CD4-positive, alpha-beta memory T cell (primary cell): ENCODE results near the gene PDE4D. TPM values are rescaled to one million over a fixed set of nuclear protein-coding genes. Genes with fewer than 3 reads are reported as not detected.

Experiments used
- CTCF ChIA-PET: fragments of 350-600 bp; sonication (Branson Sonifier 250); formaldehyde crosslinking; loops from one replicate; lab custom pipeline; 2021; ENCODE audit warnings: inconsistent platforms; ENCODE audit not compliant: partially characterized antibody; lab: Charles Lee
- POLR2A ChIA-PET: fragments of 350-600 bp; sonication (Branson Sonifier 250); formaldehyde crosslinking; loops from one replicate; lab custom pipeline; 2021; ENCODE audit not compliant: partially characterized antibody; lab: Charles Lee
- DNase-seq, 5 donors: peaks; one replicate each; pipeline versions ENCODE4 v3.0.0 to v3.0.0-alpha.2; 2020 to 2022; ENCODE audit warnings: mixed read lengths in 1 of 5
- H3K27ac ChIP-seq: one replicate; pipeline ENCODE4 v1.7.0; 2013; ENCODE audit warnings: low read depth, low read length
- H3K27me3 ChIP-seq: 2 replicates; pipeline ENCODE4 v1.7.0; 2013; ENCODE audit warnings: mild to moderate bottlenecking, low read length, moderate library complexity; ENCODE audit not compliant: insufficient read depth
- H3K36me3 ChIP-seq: 2 replicates; pipeline ENCODE4 v1.7.0; 2013; ENCODE audit warnings: mild to moderate bottlenecking, low read length, moderate library complexity; ENCODE audit not compliant: insufficient read depth
- H3K4me1 ChIP-seq: 2 replicates; pipeline ENCODE4 v1.7.0; 2013; ENCODE audit warnings: mild to moderate bottlenecking, low read length, moderate library complexity; ENCODE audit not compliant: insufficient read depth
- H3K4me3 ChIP-seq, 2 donors: one replicate each; pipeline ENCODE4 v1.7.0; 2013; ENCODE audit warnings: low read length in 2 of 2, mild to moderate bottlenecking in 1 of 2
- H3K9me3 ChIP-seq, 2 donors: one replicate each; pipeline ENCODE4 v1.7.0; 2013; ENCODE audit warnings: low read length in 2 of 2, control low read depth in 1 of 2; ENCODE audit not compliant: control insufficient read depth in 1 of 2
- H3K27ac Mint-ChIP-seq, 7 donors: one replicate each; pipeline ENCODE4 v1.8.0; 2020 to 2021; ENCODE audit warnings: mixed read lengths in 7 of 7, mild to moderate bottlenecking in 6 of 7, inconsistent platforms in 3 of 7, moderate library complexity in 3 of 7
- H3K27me3 Mint-ChIP-seq, 2 donors: one replicate each; pipeline ENCODE4 v1.8.0; 2020 to 2021; ENCODE audit warnings: mixed read lengths in 2 of 2
- H3K36me3 Mint-ChIP-seq, 2 donors: one replicate each; pipeline ENCODE4 v1.8.0; 2020 to 2021; ENCODE audit warnings: mixed read lengths in 2 of 2, inconsistent platforms in 1 of 2, mild to moderate bottlenecking in 1 of 2
- H3K4me1 Mint-ChIP-seq, 4 donors: one replicate each; pipeline ENCODE4 v1.8.0; 2020 to 2021; ENCODE audit warnings: mixed read lengths in 4 of 4, mild to moderate bottlenecking in 1 of 4
- H3K4me3 Mint-ChIP-seq, 8 donors: one replicate each; pipeline ENCODE4 v1.8.0; 2020 to 2021; ENCODE audit warnings: mixed read lengths in 8 of 8, mild to moderate bottlenecking in 7 of 8, moderate library complexity in 6 of 8, inconsistent platforms in 3 of 8
- H3K9me3 Mint-ChIP-seq, 8 donors: one replicate each; pipeline ENCODE4 v1.8.0; 2020 to 2021; ENCODE audit warnings: mixed read lengths in 8 of 8, mild to moderate bottlenecking in 5 of 8, inconsistent platforms in 3 of 8, moderate library complexity in 1 of 8
- intact Hi-C: fragments of 100-400 bp; cut with micrococcal nuclease; formaldehyde crosslinking; loops from one replicate; pipeline ENCODE4 v1.15.1; 2023
- polyA plus RNA-seq, 2 donors: library from polyadenylated mRNA; unstranded; fragments of 300-500 nt; fragmentation: Illumina TruSeq; gene quantifications; one replicate each; pipeline ENCODE4 v1.2.3, GENCODE V29; 2021
- total RNA-seq, 2 experiments: library from RNA; stranded (reverse); gene quantifications; one replicate each; pipeline ENCODE4 v1.2.3, GENCODE V29; 2021

Gene PDE4D
- total and polyA plus RNA-seq, 4 experiments from 2014 or later: 12.3 to 49.7 (median 30.3) TPM

- H3K27me3 ChIP-seq: no peaks in the 10 kb centered on the region
- Mint-ChIP-seq H3K4me3 (no peak overlapping the region), H3K9me3 (peaks cover 0 to 7% (median 2%) of the 10 kb centered on the region in 8 donors), H3K27me3 (no peaks in the 10 kb centered on the region), H3K27ac (peak overlapping the region in 1 of 7 donors; percentile 41), H3K4me1 (no peaks in the 10 kb centered on the region), H3K36me3 (no peaks in the 10 kb centered on the region)
- CTCF ChIA-PET: no interaction called here
- no peak for DNase-seq
- no peaks in the 10 kb centered on the region for H3K36me3 ChIP-seq
- no peak overlapping the region for H3K27ac ChIP-seq
- H3K4me1 ChIP-seq: no peaks in the 10 kb centered on the region
- H3K9me3 ChIP-seq: no peaks in the 10 kb centered on the region
- intact Hi-C loops: no loop called here
- POLR2A ChIA-PET: no interaction called here
- no peak overlapping the region for H3K4me3 ChIP-seq
Observed at GRCh38 chr5:59693492-59694309, 199.8 kb downstream of the PDE4D start.

- DNase-seq: no peak
- Histone ChIP-seq H3K27ac (no peak overlapping the region), H3K4me3 (no peak overlapping the region), H3K4me1 (no peaks in the 10 kb centered on the region), H3K27me3 (no peaks in the 10 kb centered on the region), H3K36me3 (no peaks in the 10 kb centered on the region), H3K9me3 (no peaks in the 10 kb centered on the region)
- H3K9me3 Mint-ChIP-seq: peaks cover 0 to 6% (median 3%) of the 10 kb centered on the region in 8 donors
- ChIA-PET POLR2A (no interaction called here), CTCF (interaction anchor here (1.2 to 1.8 kb wide), 2 partner anchors 12 to 15 kb away, joined by 3 to 5 read pairs; no protein-coding TSS in a partner anchor)
- peaks cover 6 to 12% of the 10 kb centered on the region in 2 donors for H3K27me3 Mint-ChIP-seq
- H3K4me1 Mint-ChIP-seq: no peaks in the 10 kb centered on the region
- no peak overlapping the region for H3K27ac Mint-ChIP-seq
- intact Hi-C loops: no loop called here
- H3K36me3 Mint-ChIP-seq: no peaks in the 10 kb centered on the region
- no peak overlapping the region for H3K4me3 Mint-ChIP-seq
Observed at GRCh38 chr5:59685793-59686192, 207.7 kb downstream of the PDE4D start.

GRCh38 chr5:59685191-59685530 lies 208.4 kb downstream of the PDE4D start:
- no peaks in the 10 kb centered on the region for H3K27me3 ChIP-seq
- no peaks in the 10 kb centered on the region for H3K9me3 ChIP-seq
- intact Hi-C loops: no loop called here
- H3K9me3 Mint-ChIP-seq: peaks cover 0 to 5% (median 0%) of the 10 kb centered on the region in 8 donors
- H3K36me3 Mint-ChIP-seq: no peaks in the 10 kb centered on the region
- no peak overlapping the region for H3K4me3 Mint-ChIP-seq
- H3K27ac Mint-ChIP-seq: no peak overlapping the region
- H3K36me3 ChIP-seq: no peaks in the 10 kb centered on the region
- ChIA-PET POLR2A (no interaction called here), CTCF (no interaction called here)
- H3K27me3 Mint-ChIP-seq: peaks cover 6 to 12% of the 10 kb centered on the region in 2 donors
- no peaks in the 10 kb centered on the region for H3K4me1 Mint-ChIP-seq
- DNase-seq: no peak
- no peak overlapping the region for H3K4me3 ChIP-seq
- H3K4me1 ChIP-seq: no peaks in the 10 kb centered on the region
- no peak overlapping the region for H3K27ac ChIP-seq

- no peaks in the 10 kb centered on the region for H3K4me1 Mint-ChIP-seq
- no peak overlapping the region for H3K4me3 ChIP-seq
- POLR2A ChIA-PET: no interaction called here
- peaks cover 6 to 12% of the 10 kb centered on the region in 2 donors for H3K27me3 Mint-ChIP-seq
- CTCF ChIA-PET: interaction anchor here (3.2 kb wide), 1 partner anchor 11 kb away, joined by 10 read pairs; no protein-coding TSS in a partner anchor
- no peak overlapping the region for H3K27ac ChIP-seq
- no peak for DNase-seq
- intact Hi-C loops: no loop called here
- H3K27me3 ChIP-seq: no peaks in the 10 kb centered on the region
- H3K27ac Mint-ChIP-seq: no peak overlapping the region
- H3K9me3 ChIP-seq: no peaks in the 10 kb centered on the region
- H3K4me1 ChIP-seq: no peaks in the 10 kb centered on the region
- no peaks in the 10 kb centered on the region for H3K36me3 ChIP-seq
- no peaks in the 10 kb centered on the region for H3K36me3 Mint-ChIP-seq
- H3K9me3 Mint-ChIP-seq: peaks cover 0 to 3% (median 0%) of the 10 kb centered on the region in 8 donors
- no peak overlapping the region for H3K4me3 Mint-ChIP-seq
Observed at GRCh38 chr5:59684388-59685190, 208.9 kb downstream of the PDE4D start.

GRCh38 chr5:59683311-59683710 lies 210.2 kb downstream of the PDE4D start:
- Histone ChIP-seq H3K4me1 (no peaks in the 10 kb centered on the region), H3K4me3 (no peak overlapping the region), H3K9me3 (no peaks in the 10 kb centered on the region), H3K27ac (no peak overlapping the region), H3K27me3 (no peaks in the 10 kb centered on the region), H3K36me3 (no peaks in the 10 kb centered on the region)
- intact Hi-C loops: no loop called here
- no peak for DNase-seq
- peaks cover 6 to 10% of the 10 kb centered on the region in 2 donors for H3K27me3 Mint-ChIP-seq
- no peak overlapping the region for H3K4me3 Mint-ChIP-seq
- ChIA-PET CTCF (interaction anchor here (3.2 kb wide), 1 partner anchor 10 kb away, joined by 10 read pairs; no protein-coding TSS in a partner anchor), POLR2A (no interaction called here)
- H3K36me3 Mint-ChIP-seq: no peaks in the 10 kb centered on the region
- H3K4me1 Mint-ChIP-seq: no peaks in the 10 kb centered on the region
- H3K27ac Mint-ChIP-seq: no peak overlapping the region
- H3K9me3 Mint-ChIP-seq: peaks cover 0 to 3% (median 0%) of the 10 kb centered on the region in 8 donors

- no peaks in the 10 kb centered on the region for H3K4me1 Mint-ChIP-seq
- no peak overlapping the region for H3K27ac Mint-ChIP-seq
- peaks cover 0 to under 1% (median 0%) of the 10 kb centered on the region in 8 donors for H3K9me3 Mint-ChIP-seq
- H3K4me3 Mint-ChIP-seq: no peak overlapping the region
- Histone ChIP-seq H3K36me3 (no peaks in the 10 kb centered on the region), H3K4me1 (no peaks in the 10 kb centered on the region), H3K4me3 (no peak overlapping the region), H3K27me3 (no peaks in the 10 kb centered on the region), H3K27ac (no peak overlapping the region), H3K9me3 (no peaks in the 10 kb centered on the region)
- CTCF ChIA-PET: interaction anchor here (3.2 kb wide), 1 partner anchor 9 kb away, joined by 10 read pairs; no protein-coding TSS in a partner anchor
- intact Hi-C loops: no loop called here
- POLR2A ChIA-PET: no interaction called here
- peaks cover 2 to 8% of the 10 kb centered on the region in 2 donors for H3K27me3 Mint-ChIP-seq
- H3K36me3 Mint-ChIP-seq: no peaks in the 10 kb centered on the region
- no peak for DNase-seq
Observed at GRCh38 chr5:59682542-59682941, 211.0 kb downstream of the PDE4D start.

- intact Hi-C loops: no loop called here
- Histone ChIP-seq H3K4me1 (no peaks in the 10 kb centered on the region), H3K4me3 (no peak overlapping the region), H3K36me3 (no peaks in the 10 kb centered on the region), H3K9me3 (no peaks in the 10 kb centered on the region), H3K27me3 (no peaks in the 10 kb centered on the region), H3K27ac (no peak overlapping the region)
- H3K27ac Mint-ChIP-seq: no peak overlapping the region
- no peaks in the 10 kb centered on the region for H3K4me1 Mint-ChIP-seq
- no peak for DNase-seq
- ChIA-PET CTCF (no interaction called here), POLR2A (no interaction called here)
- H3K9me3 Mint-ChIP-seq: no peaks in the 10 kb centered on the region
- no peaks in the 10 kb centered on the region for H3K36me3 Mint-ChIP-seq
- H3K27me3 Mint-ChIP-seq: peaks cover 2 to 3% of the 10 kb centered on the region in 2 donors
- H3K4me3 Mint-ChIP-seq: no peak overlapping the region
Observed at GRCh38 chr5:59678943-59679342, 214.6 kb downstream of the PDE4D start.
